SK-N-MC (cell line): Measurements from ENCODE around the gene IPO13.

ENCODE experiments used
- EZH2 ChIP-seq: fragments of 200-600 bp; sonication (generic); IDR thresholded peaks from one replicate; pipeline ENCODE4 v1.6.1; 2017; ENCODE audit warnings: antibody characterized with exemption
- FOXP2 ChIP-seq: optimal IDR thresholded peaks from 2 replicates; pipeline ENCODE3; 2011; ENCODE audit warnings: mild to moderate bottlenecking, moderate library complexity; ENCODE audit not compliant: insufficient read depth; ENCODE audit errors: extremely low read length, control extremely low read depth
- POLR2AphosphoS5 ChIP-seq: IDR thresholded peaks from 2 replicates; pipeline ENCODE4 v1.6.1; 2012; ENCODE audit warnings: mild to moderate bottlenecking, low read depth, low read length, borderline replicate concordance

- no peak for TF ChIP-seq POLR2AphosphoS5
- no peak for TF ChIP-seq EZH2
- TF ChIP-seq FOXP2, result no peak
Observed at GRCh38 chr1:44013949-44014348, 67.2 kb downstream of the IPO13 start.
